ENCODE data around the gene MICAL2.

DNA sequence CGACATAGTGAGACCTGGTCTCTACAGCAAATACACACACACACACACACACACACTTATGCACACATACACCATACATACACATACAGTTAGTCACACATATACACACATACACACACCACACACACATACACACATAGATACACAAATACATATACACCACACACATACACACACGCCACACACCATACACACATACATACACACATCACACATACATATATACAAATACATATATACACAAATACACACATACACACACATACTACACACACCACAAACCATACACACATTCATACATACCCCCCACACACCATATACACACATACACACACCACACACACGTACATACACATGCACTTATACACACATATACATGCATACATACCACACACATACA lies 57.7 kb downstream of the MICAL2 start:
- TF ChIP-seq, protein P1, sequence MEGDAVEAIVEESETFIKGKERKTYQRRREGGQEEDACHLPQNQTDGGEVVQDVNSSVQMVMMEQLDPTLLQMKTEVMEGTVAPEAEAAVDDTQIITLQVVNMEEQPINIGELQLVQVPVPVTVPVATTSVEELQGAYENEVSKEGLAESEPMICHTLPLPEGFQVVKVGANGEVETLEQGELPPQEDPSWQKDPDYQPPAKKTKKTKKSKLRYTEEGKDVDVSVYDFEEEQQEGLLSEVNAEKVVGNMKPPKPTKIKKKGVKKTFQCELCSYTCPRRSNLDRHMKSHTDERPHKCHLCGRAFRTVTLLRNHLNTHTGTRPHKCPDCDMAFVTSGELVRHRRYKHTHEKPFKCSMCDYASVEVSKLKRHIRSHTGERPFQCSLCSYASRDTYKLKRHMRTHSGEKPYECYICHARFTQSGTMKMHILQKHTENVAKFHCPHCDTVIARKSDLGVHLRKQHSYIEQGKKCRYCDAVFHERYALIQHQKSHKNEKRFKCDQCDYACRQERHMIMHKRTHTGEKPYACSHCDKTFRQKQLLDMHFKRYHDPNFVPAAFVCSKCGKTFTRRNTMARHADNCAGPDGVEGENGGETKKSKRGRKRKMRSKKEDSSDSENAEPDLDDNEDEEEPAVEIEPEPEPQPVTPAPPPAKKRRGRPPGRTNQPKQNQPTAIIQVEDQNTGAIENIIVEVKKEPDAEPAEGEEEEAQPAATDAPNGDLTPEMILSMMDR (IDR thresholded peaks at IDR 0.05 in 4 of 5, conservative IDR thresholded peaks at IDR 0.05 in 1 of 5), result no peak
- no peak for TF ChIP-seq POLR2A (IDR thresholded peaks at IDR 0.05)

Measured in gastrocnemius medialis (tissue), 4 donors.